ENCODE data around the gene RTP4. TPM values are rescaled to one million over a fixed set of nuclear protein-coding genes. Genes with fewer than 3 reads are reported as not detected.
A peak's percentile ranks its signal among the peaks of the same experiment; 100 is the strongest.
"Not testable (repeated sequence)": the region's sequence is repeated elsewhere in the genome, so short reads cannot be mapped to it uniquely, and the experiment has no call there.

The RTP4 gene
- total RNA-seq, 1 donor from 2014 or later: 2.8 TPM

DNA sequence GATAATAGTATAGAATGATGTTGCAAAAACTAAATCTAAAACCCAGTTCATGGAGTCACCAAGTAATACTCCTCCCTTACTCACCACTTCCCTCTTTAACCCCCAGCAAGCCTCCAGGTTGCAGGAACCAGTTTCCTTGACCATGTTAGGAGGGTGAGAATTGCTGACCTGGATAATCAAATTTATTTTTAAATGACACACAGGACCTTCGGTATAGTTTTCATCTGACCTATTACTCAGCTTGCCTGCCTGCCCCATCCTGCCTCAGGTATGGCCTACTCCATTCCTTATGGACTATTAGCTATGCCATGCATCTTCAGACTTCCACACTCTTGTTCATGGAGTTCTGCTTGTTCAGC lies 883 bp downstream of the RTP4 start:
- no peak for DNase-seq (ENCODE audit: low read depth in 2 of 2)

DNA sequence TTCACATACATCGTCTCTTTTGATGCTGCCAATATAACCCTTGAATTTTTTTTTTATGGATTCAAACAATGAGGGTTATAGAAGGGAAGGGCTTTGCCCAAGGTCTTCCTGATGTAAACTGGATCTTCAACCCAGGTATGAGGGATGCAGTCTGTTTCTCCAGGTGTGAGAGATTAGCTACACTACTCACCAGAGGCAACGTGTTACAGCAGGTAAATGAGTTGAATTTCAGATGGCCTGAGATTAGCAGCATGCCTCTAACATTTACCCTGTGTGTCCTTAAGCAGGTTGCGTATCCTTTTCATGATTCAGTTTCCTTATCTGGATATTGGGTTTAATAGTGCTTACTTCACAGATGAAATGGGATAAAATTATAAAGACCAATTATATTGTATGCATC lies 1.9 kb downstream of the RTP4 start:
- no peak for DNase-seq (ENCODE audit: low read depth in 2 of 2)

DNA sequence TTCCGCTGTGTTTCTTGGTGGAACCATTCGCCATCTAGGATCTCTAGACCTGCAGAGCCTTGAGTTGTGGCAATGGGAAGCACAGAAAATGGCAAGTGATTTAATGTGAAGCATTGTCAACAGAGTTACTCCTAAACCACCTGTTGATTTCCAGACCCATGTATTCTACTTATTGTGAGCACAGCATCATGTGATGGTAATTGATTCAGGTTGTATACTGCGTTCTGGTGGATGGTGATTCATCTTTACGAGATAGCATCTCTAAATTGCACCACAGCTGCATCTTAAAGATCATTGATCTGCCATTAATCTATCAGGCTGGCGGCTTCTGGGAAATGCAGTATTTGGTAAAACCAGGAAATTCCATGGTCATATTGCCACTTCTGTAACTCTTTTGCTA lies 7.4 kb downstream of the RTP4 start:
- no peak for DNase-seq (ENCODE audit: low read depth in 2 of 2)

DNA sequence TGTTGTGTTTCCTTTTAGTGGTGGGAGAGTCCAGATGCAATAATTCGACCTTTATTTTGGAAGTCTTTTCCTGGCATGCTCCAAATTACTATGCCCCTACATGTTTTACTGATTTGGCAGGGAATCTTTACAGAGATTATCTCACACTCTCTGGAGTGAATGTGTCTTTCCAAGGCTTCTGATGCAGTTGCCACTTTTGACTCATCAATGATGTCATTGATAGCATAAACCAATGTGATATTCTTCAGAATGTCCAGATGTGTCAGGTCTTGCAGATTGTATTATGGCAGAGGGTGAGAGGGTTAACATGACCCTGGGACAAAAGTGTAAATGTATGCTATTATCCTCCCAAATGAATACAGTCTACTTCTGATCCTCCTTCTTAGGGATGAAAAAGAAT lies 9.7 kb downstream of the RTP4 start:
- no peak for DNase-seq (ENCODE audit: low read depth in 2 of 2)

DNA sequence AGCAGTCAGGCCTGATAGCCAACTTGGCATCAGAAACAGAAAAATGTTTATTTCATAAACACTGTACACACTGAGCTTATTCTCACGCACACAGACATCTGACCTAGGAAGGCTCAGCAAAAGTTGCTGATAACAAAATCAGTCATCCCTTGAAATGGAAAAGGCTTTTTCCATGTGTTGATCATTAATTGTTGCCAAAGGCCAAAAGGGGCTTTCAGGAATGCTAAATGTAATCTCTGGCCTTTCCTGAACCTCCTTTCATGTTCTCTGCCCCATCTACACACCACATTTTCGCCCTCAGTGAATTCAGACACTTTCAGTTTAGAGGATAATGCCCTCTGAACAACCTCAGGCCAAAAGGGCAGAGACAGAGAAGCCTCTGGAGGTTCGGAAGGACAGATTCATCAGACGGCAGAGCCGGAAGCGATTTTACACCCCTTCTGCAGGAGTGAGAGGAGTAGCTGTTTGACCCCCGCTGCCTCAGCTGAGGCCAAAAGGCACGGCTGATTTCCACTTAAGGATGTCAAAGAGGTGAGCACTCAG lies 14.5 kb downstream of the RTP4 start:
- DNase-seq (ENCODE audit: low read depth in 2 of 2): peak in 1 of 2 donors; percentile 93

DNA sequence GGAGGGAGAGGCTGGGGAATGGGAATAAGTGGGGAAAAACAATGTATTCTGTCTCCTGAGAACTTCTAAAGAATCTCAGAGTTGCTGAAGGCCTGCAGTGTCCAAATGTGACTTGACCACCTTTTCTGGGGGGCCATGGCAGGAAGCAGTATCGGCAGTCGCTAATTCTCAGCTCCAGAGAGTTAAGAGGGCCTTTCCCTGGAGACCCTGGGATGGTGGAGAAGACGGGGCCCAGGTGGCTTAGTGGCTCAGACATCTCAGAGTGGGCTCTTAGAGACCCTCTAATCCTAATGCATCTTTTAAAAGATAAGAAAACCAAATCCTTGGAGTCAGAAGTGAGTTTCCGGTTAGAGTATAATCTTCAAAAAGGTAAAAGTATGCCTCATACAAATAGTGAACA lies 15.1 kb downstream of the RTP4 start:
- no peak for DNase-seq (ENCODE audit: low read depth in 2 of 2)

DNA sequence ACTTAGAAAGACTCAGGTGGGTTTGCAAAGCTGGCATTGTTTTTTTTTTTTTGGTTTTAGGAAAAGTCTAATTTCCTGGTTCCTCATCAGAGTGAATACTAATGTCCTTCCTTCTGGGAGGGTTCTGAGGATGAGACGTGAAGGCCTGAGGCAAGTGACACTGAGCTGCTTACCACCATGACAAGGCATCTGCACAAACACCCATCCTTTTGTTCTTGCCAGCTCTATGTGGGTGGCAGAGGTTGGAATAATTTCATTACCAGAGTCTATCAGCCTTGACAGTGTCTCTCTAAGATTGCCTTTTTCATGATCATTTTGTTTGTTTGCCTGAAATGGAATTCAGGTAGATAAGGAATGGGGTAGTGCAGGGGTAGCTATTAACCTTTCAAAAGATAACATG lies 17.1 kb downstream of the RTP4 start:
- no peak for DNase-seq (ENCODE audit: low read depth in 2 of 2)

DNA sequence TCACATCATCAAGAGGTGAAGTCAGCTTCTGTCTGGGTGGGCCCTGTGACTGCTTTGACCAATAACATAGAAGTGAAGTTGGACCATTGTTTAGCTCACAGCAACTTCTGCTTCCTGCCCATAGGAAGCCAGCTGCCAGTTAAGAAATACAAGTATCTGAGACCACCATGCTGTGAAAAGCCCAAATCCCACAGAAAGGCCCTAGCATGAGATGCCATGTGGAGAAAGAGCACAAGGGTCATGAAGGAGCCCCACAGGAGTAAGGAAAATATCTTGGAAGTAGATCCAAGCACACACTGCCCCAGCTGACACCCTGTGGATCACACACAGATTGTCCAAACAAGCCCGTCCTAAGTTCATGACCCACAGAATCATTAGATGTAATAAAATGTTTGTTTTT lies 28.5 kb downstream of the RTP4 start:
- DNase-seq (ENCODE audit: low read depth in 2 of 2): no peak

DNA sequence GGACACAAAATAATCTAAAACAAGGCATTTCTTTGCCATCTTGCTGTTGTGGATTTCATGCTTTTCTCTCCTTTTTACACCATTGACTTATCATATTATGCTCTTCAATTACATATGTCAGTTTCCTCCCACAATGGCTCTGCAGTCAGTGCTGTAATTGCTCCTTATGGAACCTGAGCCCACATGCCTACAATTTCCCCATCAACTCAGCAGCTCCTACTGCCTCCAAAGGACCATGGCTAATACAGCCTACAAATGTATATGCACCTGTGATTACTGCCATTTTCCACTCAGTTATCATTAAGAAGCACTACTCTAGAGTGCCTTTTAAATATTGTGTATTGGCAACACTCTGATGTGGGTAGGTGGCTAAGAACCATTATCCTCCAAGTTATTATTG lies 30.8 kb downstream of the RTP4 start:
- DNase-seq (ENCODE audit: low read depth in 2 of 2): no peak

DNA sequence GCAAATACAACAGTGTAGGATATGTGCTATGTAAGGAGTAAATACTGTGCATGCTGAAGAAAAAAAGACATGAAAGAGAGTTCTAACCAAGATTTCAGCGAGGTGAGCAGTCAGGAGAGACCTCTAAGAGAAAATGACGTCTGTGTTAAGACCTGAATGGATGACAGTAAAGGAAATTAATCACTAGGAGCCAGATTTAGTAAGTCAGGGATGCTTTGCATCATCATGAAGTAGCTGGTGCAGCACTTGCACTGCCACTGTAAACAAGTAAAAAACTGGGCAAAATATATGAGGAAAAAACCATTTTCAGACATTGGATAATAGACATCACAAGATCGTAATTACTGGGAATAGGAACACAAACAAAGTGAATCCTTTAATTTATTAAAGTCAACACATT lies 32.6 kb downstream of the RTP4 start:
- DNase-seq (ENCODE audit: low read depth in 2 of 2): no peak

DNA sequence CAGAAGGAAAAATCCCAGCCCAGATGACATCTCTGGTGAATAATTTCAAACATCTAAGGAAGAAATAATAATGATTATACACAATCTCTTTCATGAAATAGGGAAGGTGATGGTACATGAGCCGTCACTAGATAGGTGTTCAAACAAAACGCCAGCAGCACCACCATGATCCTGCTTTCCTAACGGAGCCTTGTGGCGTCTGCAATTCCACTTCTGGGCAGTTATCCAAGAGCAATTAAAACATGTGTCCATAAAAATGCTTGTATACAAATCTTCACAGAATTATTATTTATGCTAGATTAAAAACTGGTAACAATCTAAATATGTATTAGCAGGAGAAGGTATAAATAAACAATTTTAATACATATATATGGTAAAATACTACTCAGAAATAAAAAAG lies 33.7 kb downstream of the RTP4 start:
- no peak for DNase-seq (ENCODE audit: low read depth in 2 of 2)

DNA sequence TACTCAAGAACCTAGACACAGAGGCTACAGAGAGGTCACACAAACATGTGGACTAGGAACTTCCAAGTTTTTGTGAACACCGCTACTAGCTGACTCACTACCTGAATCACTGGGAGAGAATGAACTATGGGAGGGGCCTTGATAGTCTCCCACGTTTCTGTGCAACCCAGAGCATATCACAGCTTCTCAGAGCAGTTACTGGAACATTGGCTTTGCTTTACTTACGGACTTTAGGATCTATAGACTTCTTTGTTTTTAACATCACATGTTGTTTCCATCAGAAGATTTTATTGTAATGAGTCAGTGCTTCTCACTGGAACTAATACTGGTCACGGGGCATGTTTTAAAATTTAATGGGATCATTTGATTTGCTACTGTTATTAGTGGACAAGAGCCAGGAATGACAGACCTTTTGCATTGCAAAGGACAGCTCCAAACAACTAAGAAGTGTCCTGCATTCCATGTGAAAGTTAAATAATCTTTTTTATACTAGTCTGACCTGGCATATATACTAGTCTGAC lies 35.6 kb downstream of the RTP4 start:
- peak; percentile 53 to 88 for DNase-seq (ENCODE audit: low read depth in 2 of 2)

DNA sequence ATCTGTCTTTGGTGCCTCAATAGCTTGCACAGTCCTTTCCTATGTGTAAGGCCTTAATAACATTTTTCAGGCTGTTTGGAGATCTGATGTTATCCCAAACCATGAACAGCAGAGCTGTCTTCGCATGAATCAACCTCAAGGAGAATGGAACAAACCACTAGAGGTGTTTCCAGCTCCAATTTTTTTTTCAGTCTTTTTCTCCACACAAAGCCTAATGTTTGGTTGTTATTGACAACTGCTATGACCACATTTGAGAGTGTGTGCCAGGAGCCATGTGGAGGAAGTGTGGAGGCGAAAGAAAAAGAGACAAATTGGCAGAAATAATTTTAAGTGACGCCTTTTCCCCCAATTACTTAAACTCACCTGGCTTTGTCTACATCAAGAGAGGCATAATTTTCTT lies 38.7 kb downstream of the RTP4 start:
- peak in 1 of 2 donors; percentile 71 for DNase-seq (ENCODE audit: low read depth in 2 of 2)

DNA sequence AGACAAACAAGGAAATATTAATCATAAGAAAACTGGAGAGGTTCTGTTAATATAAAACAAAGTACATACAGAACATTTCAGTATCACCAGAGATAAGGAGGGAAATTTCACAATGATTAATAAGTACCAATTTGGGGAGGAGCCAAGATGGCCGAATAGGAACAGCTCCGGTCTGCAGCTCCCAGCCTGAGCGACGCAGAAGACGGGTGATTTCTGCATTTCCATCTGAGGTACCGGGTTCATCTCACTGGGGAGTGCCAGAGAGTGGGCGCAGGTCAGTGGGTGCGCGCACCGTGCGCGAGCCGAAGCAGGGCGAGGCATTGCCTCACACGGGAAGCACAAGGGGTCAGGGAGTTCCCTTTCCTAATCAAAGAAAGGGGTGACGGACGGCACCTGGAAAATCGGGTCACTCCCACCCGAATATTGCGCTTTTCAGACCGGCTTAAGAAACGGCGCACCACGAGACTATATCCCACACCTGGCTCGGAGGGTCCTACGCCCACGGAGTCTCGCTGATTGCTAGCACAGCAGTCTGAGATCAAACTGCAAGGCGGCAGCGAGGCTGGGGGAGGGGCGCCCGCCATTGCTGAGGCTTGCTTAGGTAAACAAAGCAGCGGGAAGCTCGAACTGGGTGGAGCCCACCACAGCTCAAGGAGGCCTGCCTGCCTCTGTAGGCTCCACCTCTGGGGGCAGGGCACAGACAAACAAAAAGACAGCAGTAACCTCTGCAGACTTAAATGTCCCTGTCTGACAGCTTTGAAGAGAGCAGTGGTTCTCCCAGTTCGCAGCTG lies 44.0 kb downstream of the RTP4 start:
- DNase-seq (ENCODE audit: low read depth in 2 of 2): not testable (repeated sequence)

Other genes with a start within 250 kb of the RTP4 start
- 15.7 and 20.7 TPM in 2 replicates for gene RPL39L, start 228.9 kb upstream of the RTP4 start, total RNA-seq
- gene RTP1, start 170.9 kb upstream of the RTP4 start, total RNA-seq: not detected in 2 replicates
- gene MASP1, start 76.6 kb upstream of the RTP4 start, total RNA-seq: 0.40 and 1.7 TPM in 2 replicates